ENCODE results near the gene CBX5. TPM values are rescaled to one million over a fixed set of nuclear protein-coding genes. Genes with fewer than 3 reads are reported as not detected.

The CBX5 gene
- total and polyA plus RNA-seq, 9 of the 15 experiments (the other 6 are each of a cell fraction or from before 2014, with no cell fraction given) = 32.6 to 102 (median 59.2) TPM

- TF ChIP-seq PRDM10 (IDR thresholded peaks at IDR 0.05; ENCODE audit: partially characterized antibody) = no peak
- no peak for TF ChIP-seq STAT6 (CRISPR knock-in tag; IDR thresholded peaks at IDR 0.05)
- no peak for TF ChIP-seq KLF6 (CRISPR knock-in tag; IDR thresholded peaks at IDR 0.05; ENCODE audit: borderline replicate concordance)
- TF ChIP-seq TCF7 (IDR thresholded peaks at IDR 0.05; ENCODE audit: borderline replicate concordance) = no peak
- no peak for TF ChIP-seq CEBPG (CRISPR knock-in tag; IDR thresholded peaks at IDR 0.05)
- TF ChIP-seq CEBPG (tag; conservative IDR thresholded peaks at IDR 0.05 in 1 of 2, IDR thresholded peaks at IDR 0.05 in 1 of 2) = no peak
- no peak for TF ChIP-seq HLTF (IDR thresholded peaks at IDR 0.05)
- no peak for TF ChIP-seq ZNF584 (CRISPR knock-in tag; IDR thresholded peaks at IDR 0.05; ENCODE audit: low read depth)
- no peak for TF ChIP-seq BRD4 (IDR thresholded peaks at IDR 0.05)
- TF ChIP-seq CHD4 (IDR thresholded peaks at IDR 0.05; ENCODE audit: insufficient read depth, insufficient replicate concordance, low read depth, low read length, poor library complexity, severe bottlenecking) = no peak
- TF ChIP-seq RFX5 (IDR thresholded peaks at IDR 0.05; ENCODE audit: low read depth, low read length) = no peak
- no peak for TF ChIP-seq CBX1 (IDR thresholded peaks at IDR 0.05; ENCODE audit: low read depth)
- TF ChIP-seq GATA2 (CRISPR knock-in tag; IDR thresholded peaks at IDR 0.05) = no peak
- TF ChIP-seq CHAMP1 (IDR thresholded peaks at IDR 0.05) = no peak
- TF ChIP-seq BMI1 (IDR thresholded peaks at IDR 0.05; ENCODE audit: low read length) = no peak
- TF ChIP-seq SIN3B (IDR thresholded peaks at IDR 0.05; ENCODE audit: low read depth) = no peak
- TF ChIP-seq ZNF134 (CRISPR knock-in tag; conservative IDR thresholded peaks at IDR 0.05) = no peak
- no peak for TF ChIP-seq DEAF1 (CRISPR knock-in tag; IDR thresholded peaks at IDR 0.05)
These were observed 16.6 kb upstream of the CBX5 start (continued) for GRCh38 chr12:54296393-54297099.
